ENCODE measurements around the gene EPB41L4B.

EPB41L4B gene

DNA sequence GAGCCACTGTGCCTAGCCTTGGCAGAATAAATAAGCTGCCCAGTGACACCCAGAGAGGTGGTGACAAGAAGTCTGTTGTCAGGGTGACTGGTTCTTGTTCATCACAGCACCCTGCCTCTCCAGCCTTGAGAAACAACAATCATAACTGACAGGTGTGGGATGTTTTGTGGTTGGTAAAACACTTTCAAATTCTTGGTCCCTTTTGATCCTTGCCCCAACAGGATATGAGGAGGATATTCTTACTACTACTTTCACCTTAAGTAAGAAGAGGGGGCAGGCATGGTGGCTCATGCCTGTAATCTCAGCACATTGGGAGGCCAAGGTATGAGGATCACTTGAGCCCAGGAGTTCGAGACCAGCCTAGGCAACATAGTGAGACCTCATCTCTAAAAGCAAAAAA lies 139.6 kb downstream of the EPB41L4B start:
- TF ChIP-seq, protein P1, sequence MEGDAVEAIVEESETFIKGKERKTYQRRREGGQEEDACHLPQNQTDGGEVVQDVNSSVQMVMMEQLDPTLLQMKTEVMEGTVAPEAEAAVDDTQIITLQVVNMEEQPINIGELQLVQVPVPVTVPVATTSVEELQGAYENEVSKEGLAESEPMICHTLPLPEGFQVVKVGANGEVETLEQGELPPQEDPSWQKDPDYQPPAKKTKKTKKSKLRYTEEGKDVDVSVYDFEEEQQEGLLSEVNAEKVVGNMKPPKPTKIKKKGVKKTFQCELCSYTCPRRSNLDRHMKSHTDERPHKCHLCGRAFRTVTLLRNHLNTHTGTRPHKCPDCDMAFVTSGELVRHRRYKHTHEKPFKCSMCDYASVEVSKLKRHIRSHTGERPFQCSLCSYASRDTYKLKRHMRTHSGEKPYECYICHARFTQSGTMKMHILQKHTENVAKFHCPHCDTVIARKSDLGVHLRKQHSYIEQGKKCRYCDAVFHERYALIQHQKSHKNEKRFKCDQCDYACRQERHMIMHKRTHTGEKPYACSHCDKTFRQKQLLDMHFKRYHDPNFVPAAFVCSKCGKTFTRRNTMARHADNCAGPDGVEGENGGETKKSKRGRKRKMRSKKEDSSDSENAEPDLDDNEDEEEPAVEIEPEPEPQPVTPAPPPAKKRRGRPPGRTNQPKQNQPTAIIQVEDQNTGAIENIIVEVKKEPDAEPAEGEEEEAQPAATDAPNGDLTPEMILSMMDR (conservative IDR thresholded peaks at IDR 0.05; ENCODE audit: low read depth, low read length): no peak
- H3K79me2 ChIP-seq (ENCODE audit: insufficient read depth, low read depth): no peaks in the 10 kb centered on the region
- peaks cover 11% of the 10 kb centered on the region for H3K4me1 ChIP-seq (ENCODE audit: low read depth, poor library complexity, severe bottlenecking)
- no peaks in the 10 kb centered on the region for H3K36me3 ChIP-seq (ENCODE audit: insufficient read depth)
- no peak overlapping the region for H3K4me3 ChIP-seq (IDR thresholded peaks at IDR 0.05; ENCODE audit: insufficient read depth, low read depth, low read length)
- H2AFZ ChIP-seq (ENCODE audit: low read depth): no peak overlapping the region
- H3K4me2 ChIP-seq: no peak overlapping the region
- no peaks in the 10 kb centered on the region for H3K27me3 ChIP-seq (ENCODE audit: insufficient read depth, low read depth)
- no peaks in the 10 kb centered on the region for H4K20me1 ChIP-seq (ENCODE audit: insufficient read depth)
- no peak overlapping the region for H3K27ac ChIP-seq
- H3K9ac ChIP-seq: no peak overlapping the region

DNA sequence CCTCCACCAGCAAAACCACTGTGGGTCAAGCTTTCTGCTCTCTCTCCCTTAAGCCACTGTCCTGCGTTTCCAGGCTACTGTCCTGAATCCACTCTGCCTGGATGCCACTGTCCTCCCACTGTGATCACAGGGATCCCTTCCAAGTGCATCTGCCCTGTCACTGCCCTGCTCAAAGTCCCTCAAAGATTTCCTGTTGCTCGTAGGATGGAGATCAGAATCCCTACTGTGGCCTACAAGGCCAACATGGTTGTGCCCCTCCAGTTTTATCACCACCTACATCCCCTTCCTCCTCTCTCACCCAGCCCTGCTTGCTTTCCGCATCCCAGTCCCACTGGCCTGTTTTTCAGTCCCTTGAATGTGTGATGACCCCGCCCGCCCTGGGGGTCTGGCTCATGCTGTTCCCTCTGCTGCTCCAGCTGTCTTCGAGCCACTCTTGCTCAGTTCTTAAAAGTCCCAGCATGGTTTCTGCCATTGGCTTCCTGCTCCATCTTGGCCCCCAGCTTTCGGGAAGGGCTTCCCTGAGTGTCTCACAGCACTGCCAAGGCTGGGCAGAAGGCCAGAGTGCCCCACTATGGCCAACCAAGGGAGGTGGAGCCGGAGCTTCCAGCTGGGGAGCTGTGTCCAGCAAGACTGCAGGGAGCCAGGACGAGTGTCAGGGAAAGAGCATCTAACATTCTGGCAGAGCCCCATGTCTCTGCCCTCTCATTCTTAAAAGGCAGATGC lies 140.9 kb downstream of the EPB41L4B start:
- Histone ChIP-seq H3K4me1 (ENCODE audit: low read depth, poor library complexity, severe bottlenecking) (peaks cover 11% of the 10 kb centered on the region), H3K36me3 (ENCODE audit: insufficient read depth) (no peaks in the 10 kb centered on the region), H4K20me1 (ENCODE audit: insufficient read depth) (no peaks in the 10 kb centered on the region), H3K9ac (no peak overlapping the region), H3K27ac (no peak overlapping the region), H2AFZ (ENCODE audit: low read depth) (no peak overlapping the region), H3K4me2 (no peak overlapping the region), H3K27me3 (ENCODE audit: insufficient read depth, low read depth) (no peaks in the 10 kb centered on the region), H3K79me2 (ENCODE audit: insufficient read depth, low read depth) (no peaks in the 10 kb centered on the region), H3K4me3 (IDR thresholded peaks at IDR 0.05; ENCODE audit: insufficient read depth, low read depth, low read length) (no peak overlapping the region)
- TF ChIP-seq, protein P1 (conservative IDR thresholded peaks at IDR 0.05; ENCODE audit: low read depth, low read length): no peak

DNA sequence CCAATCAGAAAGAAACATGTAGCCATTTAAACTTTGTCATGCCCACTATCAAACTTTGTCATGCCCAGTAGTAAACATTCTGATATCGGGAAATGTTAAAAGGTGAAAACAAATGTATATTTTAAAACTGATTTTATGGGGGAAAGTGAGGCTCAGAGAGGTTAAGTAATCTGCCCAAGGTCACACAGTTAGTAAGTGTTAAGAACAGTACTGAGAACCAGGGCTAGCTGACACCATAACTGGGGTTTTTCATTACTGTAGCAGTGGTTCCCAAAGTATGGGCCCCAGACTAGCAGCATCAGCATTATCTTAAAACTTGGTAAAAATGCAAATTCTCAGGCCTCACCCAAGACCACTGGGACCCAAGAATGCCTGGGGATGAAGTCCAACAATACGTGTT lies 143.9 kb downstream of the EPB41L4B start:
- Histone ChIP-seq H4K20me1 (ENCODE audit: insufficient read depth) (no peaks in the 10 kb centered on the region), H2AFZ (ENCODE audit: low read depth) (no peak overlapping the region), H3K4me2 (no peak overlapping the region), H3K79me2 (ENCODE audit: insufficient read depth, low read depth) (no peaks in the 10 kb centered on the region), H3K27me3 (ENCODE audit: insufficient read depth, low read depth) (no peaks in the 10 kb centered on the region), H3K9ac (no peak overlapping the region), H3K4me1 (ENCODE audit: low read depth, poor library complexity, severe bottlenecking) (peaks cover 11% of the 10 kb centered on the region), H3K4me3 (IDR thresholded peaks at IDR 0.05; ENCODE audit: insufficient read depth, low read depth, low read length) (no peak overlapping the region), H3K36me3 (ENCODE audit: insufficient read depth) (no peaks in the 10 kb centered on the region), H3K27ac (no peak overlapping the region)
- TF ChIP-seq, protein P1 (conservative IDR thresholded peaks at IDR 0.05; ENCODE audit: low read depth, low read length): no peak

DNA sequence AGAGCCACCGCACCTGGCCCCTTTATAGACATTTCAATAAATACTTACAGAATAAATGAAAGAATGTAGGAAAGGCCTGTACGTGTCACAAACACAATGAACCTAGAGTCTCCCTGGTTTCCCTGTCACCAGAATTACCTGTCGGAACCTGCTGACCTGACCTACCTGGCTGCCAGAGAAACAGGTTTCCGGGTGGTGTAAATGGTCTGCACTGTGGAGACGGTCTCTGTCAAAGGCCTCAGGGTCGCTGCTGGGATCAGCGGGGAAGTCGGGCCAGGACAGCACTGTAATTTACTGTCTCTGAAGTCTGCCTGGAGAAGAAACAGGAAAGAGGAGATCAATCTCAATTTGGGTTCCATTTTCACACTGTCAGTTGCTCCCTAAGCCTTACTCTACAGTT lies 144.5 kb downstream of the EPB41L4B start:
- H3K9ac ChIP-seq: no peak overlapping the region
- no peaks in the 10 kb centered on the region for H3K79me2 ChIP-seq (ENCODE audit: insufficient read depth, low read depth)
- no peaks in the 10 kb centered on the region for H3K27me3 ChIP-seq (ENCODE audit: insufficient read depth, low read depth)
- H3K36me3 ChIP-seq (ENCODE audit: insufficient read depth): no peaks in the 10 kb centered on the region
- H3K4me2 ChIP-seq: no peak overlapping the region
- peaks cover 8% of the 10 kb centered on the region for H3K4me1 ChIP-seq (ENCODE audit: low read depth, poor library complexity, severe bottlenecking)
- H3K4me3 ChIP-seq (IDR thresholded peaks at IDR 0.05; ENCODE audit: insufficient read depth, low read depth, low read length): no peak overlapping the region
- no peaks in the 10 kb centered on the region for H4K20me1 ChIP-seq (ENCODE audit: insufficient read depth)
- H2AFZ ChIP-seq (ENCODE audit: low read depth): no peak overlapping the region
- no peak overlapping the region for H3K27ac ChIP-seq
- TF ChIP-seq, protein P1 (conservative IDR thresholded peaks at IDR 0.05; ENCODE audit: low read depth, low read length): no peak
